SW480 (cell line): ENCODE results near the gene OCA2.

Experiments used
- DNase-seq: peaks from one replicate; pipeline ENCODE4 v3.0.0-alpha.2; 2016; ENCODE audit warnings: low spot score

OCA2 gene

DNA sequence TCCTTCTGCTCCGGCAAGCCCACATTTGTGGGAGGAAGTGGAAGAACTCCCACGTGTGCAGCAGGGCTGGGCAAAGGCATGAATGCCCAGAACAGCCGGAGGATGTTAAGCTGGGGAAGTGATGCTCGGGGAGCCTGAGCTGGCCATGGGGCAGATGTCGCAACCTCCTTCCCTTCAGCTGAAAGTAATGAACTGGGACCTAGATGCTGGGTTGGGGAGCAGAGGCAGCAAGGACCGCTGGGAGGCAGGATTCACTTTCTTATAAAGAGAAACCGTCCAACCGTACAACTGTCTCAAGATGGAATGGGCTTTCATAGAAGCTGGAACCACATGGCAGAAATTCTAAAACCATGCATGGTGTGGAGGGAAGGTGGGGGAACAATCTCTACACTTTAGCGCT is 290.9 kb downstream of the OCA2 start:
- DNase-seq, result no peak

DNA sequence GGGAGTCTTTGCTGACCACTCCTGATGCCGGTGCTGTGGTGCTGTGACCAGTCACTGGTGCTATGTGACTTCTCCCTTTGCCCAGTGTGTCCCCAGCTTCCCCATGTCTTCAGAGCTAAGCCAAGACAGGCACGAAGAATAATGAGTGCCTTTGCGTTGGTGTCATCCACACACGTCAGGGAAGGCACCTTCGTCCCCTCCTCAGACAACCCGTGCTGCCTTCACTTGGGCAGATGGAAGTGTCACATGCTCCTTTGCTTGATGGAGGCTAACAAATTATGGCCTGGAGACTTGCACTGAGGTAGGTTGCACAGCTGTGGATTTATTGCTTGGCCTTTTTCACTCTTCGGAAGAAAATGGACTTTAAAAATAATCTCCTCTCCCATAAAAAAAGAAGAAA is 291.8 kb downstream of the OCA2 start:
- no peak for DNase-seq

DNA sequence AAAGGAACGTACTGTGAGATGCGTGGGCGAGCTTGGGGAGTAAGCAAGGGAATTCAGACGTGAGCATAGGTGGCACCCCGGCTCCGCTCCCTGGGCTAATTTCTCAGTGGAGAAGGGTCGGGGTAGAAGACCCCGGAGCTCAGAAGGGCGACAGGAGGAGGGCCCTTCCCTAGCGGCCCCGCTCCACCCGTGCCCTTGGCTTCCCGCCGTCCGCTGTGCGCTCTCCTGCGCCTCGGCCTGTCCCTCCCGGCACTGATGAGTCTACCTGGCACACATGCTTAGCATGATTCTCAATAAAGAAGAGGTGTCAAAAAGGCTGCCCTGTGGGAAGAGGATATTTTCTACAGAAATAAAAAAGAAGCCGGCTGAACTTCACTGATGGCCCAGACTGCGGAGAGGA is 292.7 kb downstream of the OCA2 start:
- DNase-seq, result no peak

DNA sequence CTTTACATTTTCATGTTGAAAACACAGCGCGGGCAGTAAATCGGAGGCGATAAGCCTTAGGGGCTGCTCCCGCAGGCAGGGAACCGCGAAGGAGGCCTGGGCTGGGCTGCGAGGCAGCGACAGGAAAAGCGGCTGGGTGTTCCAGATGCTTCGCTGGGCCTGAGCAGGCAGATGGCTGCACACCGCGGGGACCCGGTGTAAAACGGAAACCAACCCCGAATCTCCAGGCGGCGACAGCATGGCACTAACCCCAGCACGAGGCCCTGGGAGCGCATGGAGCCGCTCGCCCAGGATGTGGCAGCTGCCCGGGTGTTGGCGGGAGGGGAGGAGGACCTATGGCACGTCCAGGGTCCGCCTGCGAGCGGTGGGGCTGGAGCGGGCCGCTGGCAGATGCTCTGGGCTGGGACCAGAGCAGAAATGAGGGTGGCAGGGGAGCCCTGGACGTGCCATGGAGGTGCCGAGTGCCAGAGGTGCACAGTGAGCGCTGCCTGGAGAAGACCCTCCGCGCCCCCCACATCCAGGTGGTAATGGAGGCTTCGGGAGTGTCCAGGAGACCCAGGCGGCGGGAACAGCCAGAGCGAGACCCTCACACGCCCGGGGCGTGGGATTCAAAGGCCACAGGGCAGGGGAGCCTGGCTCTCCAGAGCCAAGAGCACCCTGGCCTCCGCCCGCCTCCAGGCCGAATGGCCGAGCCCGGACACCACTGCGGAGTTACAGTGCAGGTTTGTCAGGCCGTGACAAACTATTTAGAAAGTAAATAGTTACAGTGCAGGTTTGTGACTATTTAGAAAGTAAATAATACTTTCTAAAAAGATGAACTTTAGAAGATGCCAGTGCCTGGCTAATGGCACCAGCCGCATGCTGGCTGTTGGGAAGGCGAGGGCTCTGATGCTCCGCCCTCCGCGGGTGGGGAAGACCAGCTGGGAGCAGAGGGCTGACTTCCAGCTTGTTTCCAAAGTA is 293.6 kb downstream of the OCA2 start:
- DNase-seq, result no peak

DNA sequence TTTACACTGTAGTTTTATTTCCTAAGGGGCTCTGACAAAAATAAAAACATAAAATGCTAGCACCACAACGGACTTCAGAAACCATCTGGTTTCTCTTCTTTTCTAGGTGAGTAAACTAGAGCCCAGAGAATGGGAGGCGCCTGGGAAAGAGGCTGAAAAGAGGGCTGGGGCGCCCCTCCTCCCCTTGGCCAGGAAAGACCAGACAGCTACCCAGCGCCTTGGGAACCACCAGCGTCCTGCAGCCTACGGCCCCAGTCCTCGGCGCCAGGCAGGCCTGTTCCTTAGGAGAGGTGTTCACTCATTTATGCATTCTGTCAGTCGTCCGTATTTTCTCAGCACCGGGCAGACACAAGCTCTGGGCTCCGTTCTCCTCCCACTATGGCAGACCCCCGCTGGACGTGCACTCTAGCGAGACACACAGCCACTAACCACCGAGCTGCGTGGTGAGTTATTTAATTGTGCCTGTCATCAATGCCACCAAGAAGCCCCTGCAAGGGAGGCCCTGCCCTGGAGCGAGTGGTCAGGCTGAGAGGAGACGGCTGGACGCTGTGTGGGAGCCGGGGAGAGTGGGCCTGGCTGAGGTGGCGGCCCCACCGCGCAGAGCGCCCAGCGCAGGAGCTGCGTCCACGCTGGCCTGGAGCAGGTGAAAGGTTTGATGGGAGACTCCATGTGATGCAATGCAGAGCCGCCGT is 294.4 kb downstream of the OCA2 start:
- DNase-seq, result no peak

DNA sequence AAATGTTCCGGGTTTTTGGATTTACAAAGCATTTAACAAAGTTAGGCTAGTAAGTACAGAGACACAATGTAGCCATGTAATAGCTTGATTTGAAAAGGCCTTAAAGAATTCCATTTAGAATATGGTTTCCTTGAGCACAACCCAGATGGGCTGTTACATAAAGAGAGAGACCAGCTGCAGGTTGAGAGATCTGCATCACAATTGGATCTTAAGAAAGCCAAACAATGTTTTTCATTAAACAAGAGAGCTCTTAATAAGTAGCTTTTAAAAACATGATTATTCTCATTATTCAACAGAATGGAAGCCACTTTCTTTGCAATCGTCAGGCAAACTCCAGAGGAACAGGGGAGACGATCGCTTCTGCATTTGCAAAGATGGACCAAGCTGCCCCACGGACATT is 300.3 kb downstream of the OCA2 start:
- no peak for DNase-seq

DNA sequence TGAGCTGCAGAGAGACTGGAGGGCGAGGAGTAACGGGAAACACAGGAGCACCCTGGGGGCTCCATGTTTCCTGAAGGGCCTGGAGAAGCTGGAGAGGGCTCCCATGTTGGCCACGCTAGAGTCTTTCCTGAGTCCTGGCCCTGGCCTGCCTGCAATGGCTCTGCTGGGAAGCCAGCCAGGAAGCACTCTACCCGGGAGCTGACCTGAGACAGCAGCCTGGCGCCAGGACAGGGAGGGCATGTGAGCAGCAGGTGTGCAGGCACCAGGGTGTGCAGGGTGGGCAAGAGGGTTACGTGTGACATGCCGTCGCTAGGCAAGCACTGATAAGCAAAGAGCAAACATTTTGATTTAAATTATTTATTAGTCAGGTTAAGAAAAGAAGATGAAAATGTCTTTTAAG is 301.4 kb downstream of the OCA2 start:
- DNase-seq, result no peak

DNA sequence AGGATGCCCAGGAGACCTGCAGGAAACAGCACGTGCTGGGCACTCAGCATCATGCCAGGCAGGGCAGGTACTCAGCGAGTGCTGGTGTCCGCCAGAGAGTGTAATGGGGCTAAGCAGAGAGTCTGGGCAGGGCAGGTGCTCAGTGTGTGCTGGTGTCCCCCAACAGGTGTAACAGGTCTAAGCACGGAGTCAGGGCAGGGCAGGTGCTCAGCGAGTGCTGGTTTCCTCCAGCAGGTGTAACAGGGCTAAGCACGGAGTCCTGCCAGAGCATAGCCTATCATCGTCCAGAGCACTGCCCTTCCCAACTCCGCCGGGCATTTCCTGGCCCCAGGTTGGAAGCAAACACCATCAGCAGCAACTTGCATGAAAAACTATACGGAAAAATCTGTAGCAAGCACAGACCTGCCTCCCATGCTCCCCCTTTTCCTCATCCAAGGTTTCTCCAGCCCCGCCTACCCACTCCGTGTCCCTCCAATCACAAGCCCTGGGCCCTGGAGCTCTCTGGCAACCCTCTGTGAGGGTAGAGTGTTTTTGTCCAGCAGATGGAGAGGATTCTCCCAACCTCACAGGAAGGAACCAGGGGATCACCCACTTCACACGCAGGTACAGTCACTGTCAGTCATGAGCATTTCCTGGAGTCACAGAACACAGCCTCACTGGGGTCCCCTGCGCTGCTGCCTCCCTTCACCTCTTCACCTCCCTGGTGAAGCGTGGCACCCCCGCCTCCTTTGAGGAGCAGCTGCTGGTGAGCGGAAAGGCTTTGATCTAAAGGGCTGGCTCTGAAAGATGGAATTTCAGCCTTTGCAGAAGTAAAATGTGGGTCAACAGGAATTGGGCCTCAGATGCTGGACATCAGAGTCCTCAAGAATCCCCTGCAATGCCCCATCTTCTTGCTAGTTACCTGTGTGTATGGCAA is 302.5 kb downstream of the OCA2 start:
- no peak for DNase-seq

DNA sequence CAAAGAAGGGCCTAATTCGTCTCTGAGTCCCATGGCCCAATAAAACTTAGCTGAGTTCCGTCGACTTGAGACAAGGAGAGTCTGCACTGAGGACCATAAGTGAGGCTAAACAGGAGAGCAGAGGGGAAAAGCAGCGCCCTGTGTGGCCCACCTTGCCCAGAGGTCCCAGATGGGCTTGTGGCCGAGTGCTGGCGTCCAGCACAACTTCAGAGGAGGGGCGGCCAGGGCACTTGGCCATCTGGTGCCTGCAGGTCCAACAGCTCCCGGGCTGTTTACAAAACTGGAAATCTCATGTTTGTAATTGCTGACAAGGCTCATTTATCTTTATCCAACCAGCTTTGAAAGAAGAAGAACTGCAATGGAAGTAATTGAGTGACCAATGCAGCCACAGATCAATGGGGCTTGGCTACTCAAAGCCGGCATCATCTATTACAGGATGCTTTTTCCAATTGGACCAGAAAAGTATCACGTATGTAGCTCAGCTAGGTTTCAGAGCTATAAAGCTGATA is 306.3 kb downstream of the OCA2 start:
- DNase-seq, result no peak

DNA sequence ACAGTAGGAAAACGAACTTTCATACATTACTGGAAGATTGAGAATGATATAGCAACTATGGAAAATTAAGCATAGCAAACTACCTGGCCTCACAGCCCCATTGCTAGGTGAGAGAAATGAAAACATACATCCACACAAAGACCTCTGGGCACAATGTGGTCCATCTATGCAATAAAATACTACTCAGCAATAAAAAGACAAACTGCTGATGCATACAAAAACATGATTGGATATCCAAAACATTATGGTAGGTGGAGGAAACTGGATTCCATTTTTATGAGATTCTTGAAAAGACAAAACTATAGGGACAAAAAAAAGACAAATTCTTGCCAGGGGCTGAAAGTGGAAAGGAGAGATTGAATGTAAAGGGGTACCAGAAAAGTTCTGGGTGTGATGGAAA is 308.8 kb downstream of the OCA2 start:
- no peak for DNase-seq

DNA sequence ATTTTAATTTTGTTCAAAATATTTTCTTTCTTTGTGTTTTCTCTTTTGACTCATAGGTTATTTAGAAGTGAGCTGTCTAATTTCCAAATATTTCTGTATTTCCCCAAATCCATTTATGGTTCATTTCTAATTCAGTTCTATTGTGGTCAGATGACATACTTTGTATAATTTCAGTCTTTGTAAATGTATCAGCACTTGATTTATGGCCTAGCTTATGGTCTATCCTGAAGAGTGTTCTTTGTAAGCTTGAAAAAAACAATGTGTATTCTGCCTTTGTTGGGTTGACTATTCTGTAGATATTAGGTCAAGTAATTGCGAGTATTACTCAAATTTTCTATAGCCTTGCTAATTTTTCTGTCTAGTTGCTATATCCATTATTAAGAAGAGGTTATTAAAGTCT is 311.2 kb downstream of the OCA2 start:
- DNase-seq, result no peak

DNA sequence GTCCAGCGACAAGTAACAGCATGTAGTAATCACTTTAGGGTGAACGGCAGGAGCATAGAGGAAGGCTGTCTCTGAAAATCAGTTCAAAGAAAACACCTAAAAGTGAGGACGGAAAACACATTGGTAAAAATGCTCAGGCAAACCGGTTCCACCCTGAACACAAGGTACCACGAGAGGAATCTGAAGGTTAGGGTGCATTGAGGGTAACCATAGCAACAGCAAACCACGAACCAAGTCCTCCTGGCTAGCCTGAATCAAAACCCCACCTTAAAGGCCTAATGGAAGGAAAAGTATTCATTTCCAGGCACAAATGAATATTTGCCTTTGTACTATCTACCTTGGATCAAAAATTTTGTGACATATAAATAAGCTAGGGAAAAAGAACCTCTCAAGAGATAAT is 315.0 kb downstream of the OCA2 start:
- no peak for DNase-seq

DNA sequence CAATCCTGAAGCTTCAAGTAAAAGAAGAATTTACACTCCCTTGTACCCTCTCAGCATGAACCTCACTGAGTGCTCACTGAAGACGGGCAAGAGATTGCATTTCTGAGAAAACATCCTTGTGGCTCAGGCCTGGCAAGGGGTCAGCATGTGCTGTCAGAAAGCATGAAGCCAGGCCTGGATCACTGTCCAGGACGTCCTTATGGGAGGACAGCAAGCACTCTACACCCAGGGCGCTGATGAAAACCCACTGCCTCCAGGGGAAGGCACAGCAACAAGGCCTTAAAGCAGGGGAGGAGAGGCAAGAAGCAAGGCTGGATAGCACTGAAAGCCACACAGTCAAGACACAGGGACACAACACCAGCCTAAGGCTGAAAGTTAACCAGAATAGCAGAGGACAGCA is 315.4 kb downstream of the OCA2 start:
- no peak for DNase-seq

DNA sequence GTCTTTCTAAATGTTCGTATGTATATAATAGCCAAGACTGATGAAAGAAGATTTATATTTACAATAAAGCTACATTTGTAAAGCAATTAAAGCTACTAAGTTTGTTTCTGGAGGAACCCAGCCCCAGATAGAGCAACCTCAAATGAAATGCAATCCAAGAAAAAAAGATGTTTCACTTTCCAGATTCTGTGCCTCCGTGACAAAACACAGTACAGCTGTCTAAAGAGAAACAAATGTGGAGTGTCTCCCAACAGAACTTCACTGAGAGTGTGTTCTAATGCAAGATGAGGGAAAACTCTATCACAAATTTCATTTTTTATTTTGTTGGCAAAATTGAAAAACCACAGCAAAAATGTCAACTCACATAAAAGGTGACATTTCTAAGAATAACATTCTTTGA is 317.0 kb downstream of the OCA2 start:
- DNase-seq, result no peak

DNA sequence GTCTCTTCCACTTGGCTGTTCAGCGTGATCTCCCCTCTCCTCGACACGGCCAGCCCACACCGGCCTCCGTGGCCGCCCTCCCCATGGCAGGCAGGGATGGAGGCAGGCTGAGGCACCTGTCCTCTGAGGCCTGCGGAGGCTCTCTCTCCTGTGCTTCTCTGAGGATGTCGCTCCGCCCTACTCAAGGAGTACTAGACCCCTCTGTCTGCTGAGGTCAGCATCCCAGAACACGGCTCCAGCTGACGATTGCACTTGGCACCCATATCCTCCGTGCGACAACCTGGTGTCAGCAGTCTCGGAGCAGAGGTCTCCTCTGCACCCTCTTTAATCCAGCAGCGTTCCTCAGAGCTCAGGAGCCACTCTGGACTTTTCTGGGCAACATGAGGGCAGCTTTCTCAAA is 322.6 kb downstream of the OCA2 start:
- DNase-seq, result no peak

DNA sequence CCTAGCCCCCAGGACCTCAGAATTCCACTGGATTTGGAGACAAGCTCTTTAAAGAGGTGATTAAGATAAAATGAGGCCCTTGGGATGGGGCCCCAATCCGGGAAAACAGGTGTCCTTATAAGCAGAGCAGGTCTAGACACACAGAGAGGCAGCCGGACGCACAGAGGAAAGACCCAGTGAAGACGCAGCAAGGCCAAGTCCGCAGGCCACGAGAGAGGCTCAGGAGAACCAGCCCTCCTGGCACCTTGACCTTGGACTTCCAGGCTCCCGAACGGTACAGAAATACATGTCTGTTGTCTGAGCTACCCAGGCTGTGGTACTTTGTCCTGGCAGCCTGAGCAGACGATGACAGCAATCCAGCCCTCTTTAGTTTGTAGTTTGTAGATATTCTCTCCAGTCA is 324.5 kb downstream of the OCA2 start:
- DNase-seq, result no peak

DNA sequence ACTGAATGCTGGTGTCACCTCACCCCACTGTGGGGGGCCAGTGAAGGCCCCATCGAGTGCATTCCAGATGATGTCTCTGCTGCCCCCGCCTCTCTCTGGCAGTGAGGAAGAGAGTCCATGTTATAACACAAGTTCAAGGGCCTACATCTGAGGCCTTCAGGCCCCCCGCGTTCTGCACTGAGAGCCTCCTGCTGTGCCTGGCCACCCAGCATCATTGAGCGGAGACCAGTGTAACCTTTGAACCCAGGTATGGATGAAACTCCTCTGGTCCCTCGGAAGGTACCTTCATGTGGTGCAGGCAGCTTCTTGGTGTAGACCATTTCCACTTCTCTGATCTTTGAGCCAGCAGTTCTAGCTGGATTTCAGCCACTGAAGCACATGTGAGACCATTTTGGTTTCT is 324.9 kb downstream of the OCA2 start:
- no peak for DNase-seq

DNA sequence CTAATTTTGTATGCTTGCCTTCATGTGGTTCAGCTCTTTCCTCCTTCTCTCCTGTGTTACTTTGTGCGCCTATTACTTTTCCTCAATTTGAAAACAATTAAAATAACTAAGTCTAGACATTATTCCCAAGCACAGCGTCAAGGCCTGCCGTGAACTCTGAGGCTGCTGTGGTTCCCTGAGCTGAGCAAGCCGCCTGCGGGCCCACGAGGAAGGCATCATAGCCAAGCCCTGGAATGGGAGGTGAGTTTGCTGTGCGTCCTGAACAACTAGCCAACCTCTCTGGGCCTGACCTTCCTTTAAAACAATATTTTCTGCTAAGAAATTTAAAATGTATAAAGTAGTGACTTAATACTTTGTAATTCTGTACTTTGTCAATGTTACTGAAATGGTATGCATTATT is 327.2 kb downstream of the OCA2 start:
- DNase-seq, result no peak

DNA sequence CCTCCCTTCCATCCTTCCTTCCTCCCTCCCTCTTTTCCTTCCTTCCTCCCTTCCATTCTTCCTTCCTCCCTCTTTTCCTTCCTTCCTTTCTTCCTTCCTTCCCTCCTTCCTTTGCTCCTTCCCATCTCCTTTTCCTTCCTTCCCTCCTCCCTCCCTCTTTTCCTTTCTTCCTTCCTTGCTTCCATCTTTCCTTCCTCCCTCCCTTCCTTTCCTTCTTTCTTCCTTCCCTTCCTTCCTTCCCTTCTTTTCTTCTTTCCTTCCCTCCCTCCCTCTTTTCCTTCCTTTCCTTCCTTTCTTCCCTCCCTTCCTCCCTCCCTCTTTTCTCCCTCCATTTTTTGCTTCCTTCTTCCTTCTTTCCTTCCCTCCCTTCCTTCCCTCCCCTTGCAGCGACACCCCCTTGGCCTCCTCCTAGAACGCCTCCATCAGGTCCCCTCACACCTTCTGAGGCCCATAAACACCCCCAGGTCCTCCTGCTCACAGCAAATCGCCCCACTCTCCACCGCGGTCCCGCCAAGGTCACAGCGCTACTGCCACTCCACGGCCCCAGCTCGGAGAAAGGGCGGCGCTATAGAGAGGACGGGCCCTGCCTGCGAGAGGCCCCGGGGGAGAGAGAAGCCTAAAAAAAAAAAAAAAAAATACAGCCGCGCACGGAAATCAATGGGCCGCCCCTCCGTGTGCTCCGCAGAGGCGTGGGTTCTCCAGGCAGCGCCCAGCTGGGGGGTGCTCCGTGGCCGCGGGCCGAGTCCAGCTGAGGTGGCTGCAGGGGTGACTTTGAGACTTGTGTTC is 328.2 kb downstream of the OCA2 start:
- no peak for DNase-seq

DNA sequence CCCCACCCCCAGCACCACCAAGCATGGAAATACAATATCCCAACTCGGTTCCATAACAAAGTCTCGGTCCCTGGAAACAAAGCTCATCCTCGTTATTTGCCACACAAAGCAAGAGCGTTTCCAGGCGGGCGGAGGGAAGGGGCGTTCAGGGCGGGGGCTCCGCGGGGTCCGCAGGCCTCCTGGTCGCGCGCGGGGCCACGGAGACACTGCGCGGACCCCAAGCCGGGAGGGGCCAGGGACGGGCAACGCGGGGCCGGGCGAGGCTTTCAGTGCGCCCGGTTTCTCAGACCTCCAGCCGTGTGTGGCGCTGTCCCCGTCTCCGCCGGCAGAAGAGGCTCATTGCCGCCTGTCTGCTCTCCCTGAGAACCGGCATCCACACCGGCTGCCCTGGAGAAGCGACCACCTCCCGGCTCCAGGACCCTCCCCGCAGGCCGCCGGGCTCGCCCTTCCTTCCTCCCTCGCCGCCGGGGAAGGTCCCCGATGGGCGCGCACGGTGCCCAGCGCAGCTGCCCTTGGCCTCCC is 329.0 kb downstream of the OCA2 start:
- DNase-seq, result no peak

DNA sequence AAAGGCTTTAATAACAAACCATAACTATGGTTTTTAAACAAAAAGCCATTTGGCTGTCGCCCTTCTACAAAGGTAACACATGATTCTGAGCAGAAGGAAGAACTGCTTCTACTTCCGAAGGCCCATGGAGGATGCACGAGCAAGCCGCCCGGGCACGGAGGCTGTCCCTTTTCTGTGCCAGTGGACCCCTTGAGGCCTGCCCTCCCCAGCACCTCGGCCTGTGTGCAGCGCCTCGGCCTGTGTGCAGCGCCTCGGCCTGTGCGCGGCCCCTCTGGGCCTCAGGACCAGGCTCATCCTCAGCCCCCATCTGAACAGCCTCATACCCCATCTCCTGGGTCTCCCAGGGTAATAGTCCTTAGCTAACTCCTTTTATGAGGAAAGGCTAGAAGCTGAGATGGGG is 329.5 kb downstream of the OCA2 start:
- DNase-seq, result no peak
